Fibroblast of upper back skin (primary cell): ENCODE measurements around the gene USP48.
"Not testable (repeated sequence)": the region's sequence is repeated elsewhere in the genome, so short reads cannot be mapped to it uniquely, and the experiment has no call there.

Source experiments
- DNase-seq: peaks from one replicate; pipeline ENCODE4 v3.0.0-alpha.2; 2013

The USP48 gene, protein sequence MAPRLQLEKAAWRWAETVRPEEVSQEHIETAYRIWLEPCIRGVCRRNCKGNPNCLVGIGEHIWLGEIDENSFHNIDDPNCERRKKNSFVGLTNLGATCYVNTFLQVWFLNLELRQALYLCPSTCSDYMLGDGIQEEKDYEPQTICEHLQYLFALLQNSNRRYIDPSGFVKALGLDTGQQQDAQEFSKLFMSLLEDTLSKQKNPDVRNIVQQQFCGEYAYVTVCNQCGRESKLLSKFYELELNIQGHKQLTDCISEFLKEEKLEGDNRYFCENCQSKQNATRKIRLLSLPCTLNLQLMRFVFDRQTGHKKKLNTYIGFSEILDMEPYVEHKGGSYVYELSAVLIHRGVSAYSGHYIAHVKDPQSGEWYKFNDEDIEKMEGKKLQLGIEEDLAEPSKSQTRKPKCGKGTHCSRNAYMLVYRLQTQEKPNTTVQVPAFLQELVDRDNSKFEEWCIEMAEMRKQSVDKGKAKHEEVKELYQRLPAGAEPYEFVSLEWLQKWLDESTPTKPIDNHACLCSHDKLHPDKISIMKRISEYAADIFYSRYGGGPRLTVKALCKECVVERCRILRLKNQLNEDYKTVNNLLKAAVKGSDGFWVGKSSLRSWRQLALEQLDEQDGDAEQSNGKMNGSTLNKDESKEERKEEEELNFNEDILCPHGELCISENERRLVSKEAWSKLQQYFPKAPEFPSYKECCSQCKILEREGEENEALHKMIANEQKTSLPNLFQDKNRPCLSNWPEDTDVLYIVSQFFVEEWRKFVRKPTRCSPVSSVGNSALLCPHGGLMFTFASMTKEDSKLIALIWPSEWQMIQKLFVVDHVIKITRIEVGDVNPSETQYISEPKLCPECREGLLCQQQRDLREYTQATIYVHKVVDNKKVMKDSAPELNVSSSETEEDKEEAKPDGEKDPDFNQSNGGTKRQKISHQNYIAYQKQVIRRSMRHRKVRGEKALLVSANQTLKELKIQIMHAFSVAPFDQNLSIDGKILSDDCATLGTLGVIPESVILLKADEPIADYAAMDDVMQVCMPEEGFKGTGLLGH

DNA sequence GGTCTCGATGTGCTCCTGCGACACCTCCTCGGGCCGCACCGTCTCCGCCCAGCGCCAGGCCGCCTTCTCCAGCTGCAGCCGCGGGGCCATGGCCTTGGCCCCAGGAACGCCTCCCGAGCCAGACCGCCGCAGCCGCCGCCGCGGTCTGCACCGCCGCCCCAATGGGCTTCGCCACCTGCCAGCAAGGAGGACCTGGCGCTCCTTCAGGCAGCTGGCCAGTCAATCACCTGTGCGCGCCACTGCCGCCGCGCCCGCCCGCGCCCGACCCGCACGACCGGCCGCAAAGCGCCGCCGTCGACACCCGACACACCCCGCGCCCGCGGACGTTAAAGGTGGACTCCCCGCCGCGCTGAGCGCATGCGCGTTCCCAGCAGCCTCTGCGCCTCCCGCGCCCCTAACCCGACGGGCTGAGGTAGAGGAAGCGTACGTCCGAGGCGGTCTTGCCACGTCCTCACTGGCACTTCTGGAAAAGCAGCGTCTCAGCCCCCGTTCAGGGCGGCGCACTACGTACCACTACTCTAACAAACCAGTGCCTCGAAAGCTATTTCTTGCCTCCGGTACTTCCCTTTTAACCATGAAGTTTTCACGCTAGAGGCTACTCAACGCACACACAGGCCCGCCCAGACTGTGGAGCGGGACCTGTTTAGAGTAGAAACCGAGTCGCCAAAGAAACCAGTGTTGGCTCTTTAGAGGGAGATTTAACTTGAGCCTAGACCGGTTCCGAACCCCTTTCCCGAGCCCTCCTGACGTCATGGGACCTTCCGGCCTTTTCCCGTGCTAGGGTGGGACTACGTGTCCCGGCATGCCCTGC lies at the start of gene USP48:
USP48 (minus strand) TSS at position 282 of the 811 bp plus-strand sequence; CDS start at position 90, 192 bp downstream.
- DNase-seq: peak; percentile 97

DNA sequence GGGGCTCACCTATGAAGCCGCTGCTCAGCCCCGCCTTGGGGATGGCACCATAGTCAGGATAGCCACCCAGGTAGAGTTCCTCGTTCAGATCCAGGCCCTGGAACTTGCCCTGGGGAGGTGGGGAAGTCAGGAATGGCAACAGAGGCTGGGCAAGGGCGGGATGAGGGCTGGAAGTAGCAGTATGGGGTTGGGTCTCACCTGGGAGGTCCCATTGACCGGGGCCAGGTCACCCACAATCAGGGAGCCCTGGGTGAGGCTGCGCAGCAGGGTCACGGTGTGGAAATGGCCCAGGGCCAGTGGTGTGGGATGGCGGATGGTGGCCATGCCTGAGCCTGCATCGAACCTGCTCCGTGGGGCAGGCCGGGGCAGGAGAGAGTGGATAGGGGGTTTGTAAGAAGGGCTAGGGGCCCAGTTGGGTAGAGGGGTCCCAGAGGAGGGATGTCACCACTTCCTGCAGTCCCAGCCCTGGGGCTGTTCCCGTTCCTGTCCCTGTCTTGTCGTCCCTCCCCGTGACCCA lies 48.6 kb upstream of the USP48 start:
- DNase-seq: no peak

DNA sequence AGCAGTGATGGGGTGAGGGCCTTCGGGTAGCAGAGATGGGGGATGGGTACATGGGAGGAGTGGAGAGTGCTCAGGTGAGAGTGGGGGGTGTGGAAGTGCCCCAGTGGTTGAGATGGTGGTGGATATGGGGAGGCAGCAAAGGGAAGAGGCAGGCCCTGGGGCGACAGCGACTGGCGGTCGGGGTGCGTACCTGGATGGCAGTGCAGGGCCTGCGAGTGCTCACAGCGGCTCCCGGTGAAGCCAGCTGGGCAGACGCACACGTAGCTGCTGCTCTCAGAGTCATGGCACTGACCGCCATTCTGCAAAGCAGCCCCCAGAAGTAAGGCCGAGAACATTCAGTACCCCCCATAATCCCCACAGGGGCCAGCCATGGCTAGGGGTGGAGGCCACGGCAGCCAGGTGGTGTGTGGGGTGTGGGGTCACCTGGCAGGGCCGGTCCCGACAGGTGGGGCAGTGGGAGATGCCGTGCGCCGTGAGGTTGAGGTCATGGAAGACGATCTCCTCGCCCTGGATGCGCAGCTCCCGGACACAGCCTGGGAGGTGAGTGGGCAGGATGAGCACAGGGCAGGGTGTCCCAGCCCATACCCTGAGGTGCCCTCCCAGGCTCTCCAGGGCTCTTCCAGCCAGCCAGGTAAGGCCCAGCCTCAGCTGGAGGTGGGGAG lies 48.0 kb upstream of the USP48 start:
- no peak for DNase-seq

DNA sequence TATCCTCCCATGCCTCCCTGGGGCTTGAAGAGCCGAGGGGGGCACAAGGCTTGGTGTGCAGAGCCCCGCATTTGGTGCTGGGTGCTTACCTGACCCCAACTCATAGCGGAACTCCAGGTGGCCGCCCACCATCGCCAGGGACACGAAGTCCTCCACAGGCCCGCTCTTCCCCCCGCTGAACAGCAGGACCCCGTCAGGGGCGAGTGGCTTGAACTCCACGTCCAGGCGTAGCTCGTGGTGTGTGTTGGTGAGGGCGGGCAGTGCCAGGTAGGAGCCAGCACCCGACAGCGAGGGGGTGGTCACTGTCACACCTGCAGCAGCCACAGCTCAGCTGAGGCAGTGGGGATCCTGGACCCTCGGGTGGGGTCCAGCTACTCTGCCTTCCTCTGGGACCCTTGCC lies 46.3 kb upstream of the USP48 start:
- no peak for DNase-seq

DNA sequence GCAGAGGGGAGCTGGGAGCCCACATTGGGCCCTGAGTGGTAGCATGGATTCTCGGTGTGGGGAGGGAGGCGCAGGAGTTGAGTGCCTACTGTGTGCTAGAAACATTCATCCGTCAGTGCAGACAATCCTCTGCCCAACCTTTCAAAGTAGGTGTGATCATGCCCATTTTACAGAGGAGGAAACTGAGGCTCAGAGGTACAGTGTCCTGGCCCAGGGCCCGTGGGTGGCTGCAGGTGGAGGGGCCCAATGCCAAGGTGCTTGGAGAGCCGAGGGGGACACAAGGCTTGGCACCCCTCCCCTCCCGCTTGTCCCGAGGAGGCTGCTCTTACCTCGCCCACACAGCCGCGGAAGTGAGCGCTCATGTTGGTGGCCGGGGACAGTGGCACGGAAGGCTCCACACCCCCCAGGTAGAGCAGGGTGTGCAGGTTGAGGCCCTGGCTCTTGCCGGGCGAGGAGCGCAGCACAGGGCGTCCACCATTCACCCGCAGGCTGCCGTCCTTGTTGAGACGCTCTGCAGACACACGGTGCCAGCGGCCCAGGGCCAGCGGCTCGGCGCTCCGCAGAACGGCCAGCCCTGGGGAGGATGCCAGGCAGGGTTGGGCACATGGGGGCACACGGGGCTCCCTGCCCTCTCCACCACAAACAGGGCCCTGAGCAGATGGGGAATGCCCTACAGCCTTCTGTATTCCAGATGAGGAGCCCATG lies 45.7 kb upstream of the USP48 start:
- DNase-seq: no peak

DNA sequence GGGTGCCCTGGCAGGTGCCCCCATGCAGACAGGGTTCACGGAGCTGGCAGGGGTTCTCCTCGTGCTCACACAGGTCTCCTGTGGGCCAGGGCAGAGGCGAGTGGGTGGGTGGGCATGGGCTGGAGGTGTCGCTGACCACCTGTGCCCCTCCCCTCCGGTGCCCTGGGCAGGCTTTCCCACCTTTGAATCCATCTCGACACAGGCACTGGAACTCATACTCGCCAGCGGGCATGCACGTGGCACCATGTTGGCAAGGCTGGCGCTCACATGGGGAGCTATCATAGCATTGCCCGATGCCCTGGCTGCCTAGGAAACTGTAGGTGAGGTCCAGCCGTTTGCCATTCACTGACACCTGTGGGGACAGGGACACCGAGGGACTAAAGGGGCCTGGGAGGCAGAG lies 45.1 kb upstream of the USP48 start:
- no peak for DNase-seq

DNA sequence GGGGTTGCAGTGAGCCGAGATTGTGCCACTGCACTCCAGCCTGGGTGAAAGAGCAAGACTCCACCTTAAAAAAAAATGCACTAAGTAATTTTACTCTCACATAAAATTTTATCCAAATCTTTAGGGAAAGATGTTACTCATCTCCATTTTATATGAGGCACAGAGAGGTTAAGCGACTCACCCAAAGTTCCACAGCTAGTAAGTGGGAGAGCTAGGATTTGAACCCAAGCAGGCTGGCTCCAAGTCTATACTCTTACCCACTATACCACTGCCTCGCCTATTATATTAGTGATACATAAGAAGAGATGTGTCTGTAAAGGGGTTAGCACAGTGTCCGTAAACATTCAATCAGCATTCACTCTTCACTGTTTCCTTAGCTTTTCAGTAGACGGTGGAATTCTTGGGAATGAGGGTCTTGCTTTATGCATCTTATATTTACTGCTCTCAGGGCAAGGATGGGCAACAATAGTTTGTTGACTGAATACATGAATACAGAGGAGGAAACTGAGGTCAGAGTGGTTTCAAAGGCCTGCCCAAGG lies 44.3 kb upstream of the USP48 start:
- no peak for DNase-seq

DNA sequence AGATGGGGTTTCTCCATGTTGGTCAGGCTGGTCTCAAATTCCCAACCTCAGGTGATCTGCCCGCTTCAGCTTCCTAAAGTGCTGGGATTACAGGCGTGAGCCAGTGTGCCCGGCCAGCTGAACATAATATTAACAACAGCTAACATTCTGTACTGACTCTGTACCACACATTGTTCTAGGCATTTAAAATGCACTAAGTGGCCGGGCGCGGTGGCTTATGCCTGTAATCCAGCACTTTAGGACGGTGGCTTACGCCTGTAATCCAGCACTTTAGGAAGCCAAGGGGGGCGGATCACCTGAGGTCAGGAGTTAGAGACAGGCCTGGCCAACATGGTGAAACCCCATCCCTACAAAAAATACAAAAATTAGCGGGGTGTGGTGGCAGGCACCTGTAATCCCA lies 43.7 kb upstream of the USP48 start:
- DNase-seq: not testable (repeated sequence)

DNA sequence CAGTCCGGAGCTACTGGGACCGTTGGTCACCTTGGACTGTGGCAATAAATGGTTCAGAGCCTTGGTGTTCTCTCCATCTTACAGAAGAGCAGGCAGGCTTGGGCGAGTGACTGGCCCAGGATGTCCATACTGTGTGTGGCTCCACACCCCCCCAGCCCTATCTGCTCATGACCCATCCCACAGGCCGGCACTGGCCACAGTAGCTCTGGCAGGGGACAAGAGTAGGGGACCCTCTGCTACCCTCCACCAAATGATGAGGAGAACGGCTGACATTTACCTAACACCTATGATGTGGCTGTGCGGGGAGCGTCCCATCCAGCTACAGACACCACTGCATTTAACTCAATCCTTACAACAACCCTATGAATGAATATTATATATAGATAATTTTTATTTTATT lies 42.4 kb upstream of the USP48 start:
- DNase-seq: no peak

DNA sequence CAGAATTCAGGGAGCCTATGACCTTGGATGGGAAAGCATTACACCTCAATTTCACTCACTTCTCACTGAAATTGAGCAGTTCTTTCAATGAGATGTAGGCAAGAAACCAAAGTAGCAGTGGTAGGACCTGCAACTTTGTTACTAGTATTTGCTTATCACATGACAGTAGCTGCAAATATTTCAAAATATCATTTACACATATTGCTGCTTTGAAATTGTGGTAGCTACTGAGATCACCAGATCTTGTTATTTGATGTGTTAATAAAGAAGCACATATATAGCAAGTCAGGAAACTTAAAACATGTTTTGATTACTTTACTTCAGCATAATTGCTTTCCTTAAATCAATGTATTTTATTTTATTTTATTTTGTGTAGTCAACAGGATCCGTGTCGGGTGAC lies 42.0 kb upstream of the USP48 start:
- no peak for DNase-seq

DNA sequence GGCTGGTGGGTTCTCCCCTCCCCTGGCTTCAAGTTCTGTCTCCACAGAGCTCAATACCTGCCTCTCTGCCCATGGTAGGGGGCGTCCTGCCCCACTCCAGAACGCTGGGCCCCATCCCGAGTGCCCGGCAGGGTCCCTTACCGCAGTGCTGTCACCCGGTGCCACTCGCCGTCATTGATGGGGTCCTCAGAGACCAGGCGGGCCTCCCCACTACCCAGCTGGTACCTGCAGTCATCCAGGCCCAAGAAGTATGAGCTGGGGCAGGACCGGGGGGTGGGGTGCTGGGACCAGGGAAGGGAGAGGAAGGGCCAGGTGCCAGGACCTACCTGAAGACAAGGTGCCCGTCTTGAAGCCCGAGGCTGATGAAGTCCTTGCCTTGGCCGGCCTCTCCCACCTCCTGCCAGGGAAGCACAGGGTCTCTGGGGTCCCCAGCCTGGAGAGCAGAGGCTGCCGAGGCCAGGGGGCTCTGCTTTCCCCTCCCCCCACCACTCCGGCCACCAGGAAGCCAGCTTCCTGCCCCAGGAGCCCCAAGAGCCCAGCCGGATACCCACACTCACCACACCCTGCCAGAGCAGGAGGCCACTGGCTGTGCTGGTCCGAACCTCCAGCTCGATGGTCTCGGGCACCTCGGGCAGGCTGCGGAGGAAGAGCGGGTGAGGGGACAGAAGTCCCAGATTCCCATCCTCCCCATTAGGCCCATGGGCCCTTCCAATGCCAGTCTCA lies 41.2 kb upstream of the USP48 start:
- no peak for DNase-seq

DNA sequence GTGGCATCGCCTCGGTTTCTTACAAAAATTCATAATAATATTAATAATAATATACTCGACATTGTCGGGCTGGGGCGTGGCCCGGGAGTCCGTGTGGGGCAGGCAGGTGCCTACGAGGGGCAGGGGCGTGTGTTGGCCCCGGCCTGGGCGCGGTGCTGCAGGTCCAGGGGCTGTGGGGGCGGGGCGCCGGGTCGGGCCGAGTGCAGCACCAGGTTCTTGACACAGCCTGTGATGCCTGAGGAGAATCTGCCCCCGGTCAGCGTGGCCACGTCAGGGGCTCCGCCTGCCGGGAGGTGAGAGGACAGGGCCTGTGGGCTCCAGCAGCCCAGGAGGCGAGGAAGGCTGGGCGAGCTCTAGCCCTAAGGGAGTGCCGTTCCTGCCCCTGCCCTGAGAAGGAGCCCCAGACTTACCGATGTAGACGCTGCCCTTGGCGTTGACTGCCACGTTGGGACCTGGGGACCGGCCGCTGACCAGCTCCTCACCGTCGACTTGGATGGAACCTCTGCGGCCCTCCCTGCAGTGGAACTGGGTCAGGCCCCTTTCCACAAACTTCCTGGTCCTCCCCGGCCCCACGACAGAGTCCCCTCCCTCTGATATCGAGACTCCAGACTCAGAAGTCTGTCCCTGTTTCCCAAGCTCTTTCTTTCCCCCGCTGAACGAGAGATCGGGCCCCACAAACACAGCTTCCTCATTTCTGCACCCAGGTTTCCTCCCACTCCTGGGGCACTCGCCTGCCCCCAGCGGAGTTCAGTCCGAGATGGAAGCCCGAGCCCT lies 40.4 kb upstream of the USP48 start:
- no peak for DNase-seq

DNA sequence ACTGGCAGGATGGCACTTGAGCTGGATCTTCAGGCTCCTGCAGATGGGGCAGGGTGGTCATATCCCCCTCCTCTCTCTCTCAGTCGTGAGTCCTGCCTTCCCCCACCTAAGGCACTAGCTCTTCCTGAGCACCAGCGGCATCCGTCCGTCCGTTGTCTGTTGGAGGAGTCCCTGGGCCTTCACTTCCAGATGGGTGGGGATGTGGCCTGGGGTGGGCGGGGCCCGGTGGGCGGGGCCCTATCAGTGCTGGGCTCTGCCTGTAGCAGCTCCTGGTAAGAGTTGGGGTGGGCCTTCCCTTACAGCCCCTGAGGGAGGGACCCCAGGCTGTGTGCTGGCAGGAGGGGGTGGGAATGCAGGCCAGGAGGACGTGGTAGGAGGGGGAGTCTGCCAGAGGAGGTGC lies 39.4 kb upstream of the USP48 start:
- no peak for DNase-seq

DNA sequence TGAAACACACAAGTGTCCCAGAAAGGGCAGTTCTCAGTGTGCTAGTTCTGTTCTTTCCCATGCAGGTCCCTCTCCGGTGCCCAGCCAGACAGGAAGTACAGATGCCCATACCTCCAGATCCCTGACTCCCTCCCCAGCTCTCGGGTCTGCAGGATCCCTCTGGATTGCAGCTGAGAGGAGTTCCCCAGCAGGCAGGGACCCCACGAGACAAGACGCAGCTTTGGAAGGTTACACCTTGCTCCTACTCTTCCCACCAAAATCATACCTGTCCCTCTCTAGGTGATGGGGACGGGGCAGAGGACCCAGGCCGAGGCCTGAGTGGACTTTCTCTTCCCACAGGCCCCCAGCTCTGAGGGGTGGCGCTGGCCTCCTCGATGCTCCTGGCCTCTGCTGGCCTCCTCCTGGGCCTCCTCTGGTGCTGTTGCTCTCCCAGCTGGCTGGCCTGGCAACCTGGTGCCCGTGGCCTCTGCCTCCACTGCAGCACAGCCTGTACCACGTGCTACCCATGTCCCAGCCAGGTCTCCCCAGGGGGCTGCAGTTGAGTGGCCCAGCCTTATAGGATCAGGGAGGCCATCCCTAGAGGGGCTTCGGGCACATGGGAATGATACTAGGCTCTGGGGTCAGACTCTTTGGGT lies 38.6 kb upstream of the USP48 start:
- no peak for DNase-seq

DNA sequence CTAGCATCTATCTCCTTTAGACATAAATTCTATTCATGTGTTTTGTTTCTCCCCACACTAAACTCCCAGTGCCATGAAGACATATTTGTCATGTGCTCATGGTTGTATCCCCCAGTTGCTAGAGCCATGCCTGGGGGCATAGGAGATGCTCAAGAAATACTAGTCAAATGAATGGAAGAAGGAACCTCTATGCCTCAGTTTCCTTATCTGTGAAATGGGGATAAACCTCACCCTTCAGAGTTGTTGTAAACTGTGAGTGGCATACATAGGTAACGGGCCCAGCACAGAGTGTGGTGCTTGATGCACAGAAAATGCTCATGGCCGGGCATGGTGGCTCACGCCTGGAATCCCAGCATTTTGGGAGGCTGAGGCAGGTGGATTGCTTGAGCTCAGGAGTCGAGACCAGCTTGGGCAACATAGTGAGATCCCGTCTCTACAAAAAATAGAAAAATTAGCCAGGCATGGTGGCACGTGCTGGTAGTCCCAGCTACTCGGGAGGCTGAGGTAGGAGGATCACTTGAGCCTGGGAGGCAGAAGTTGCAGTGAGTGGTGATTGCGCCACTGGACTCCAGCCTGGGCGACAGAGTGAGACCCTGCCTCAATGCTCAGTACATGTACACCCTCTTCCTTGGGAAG lies 37.8 kb upstream of the USP48 start:
- DNase-seq: no peak

DNA sequence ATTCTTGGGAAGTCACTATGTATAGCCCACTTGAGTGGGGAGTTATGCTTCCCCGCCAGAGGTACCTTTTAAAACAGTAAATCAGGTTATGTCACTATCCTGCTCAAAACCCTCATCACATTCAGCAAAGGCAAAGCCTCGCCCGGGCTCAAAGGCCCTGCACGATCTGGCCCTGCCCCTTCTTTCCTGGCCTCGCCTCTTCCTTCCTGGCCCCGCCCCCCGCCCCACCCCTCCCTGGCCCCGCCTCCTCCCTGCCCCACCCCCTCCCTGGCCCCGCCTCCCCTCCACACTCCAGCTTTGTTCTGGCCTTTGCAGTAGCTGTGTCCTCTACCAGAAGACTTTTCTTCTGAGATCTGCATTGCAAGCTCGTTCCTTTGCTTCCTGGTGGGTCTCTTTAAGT lies 35.7 kb upstream of the USP48 start:
- peak; percentile 10 for DNase-seq

DNA sequence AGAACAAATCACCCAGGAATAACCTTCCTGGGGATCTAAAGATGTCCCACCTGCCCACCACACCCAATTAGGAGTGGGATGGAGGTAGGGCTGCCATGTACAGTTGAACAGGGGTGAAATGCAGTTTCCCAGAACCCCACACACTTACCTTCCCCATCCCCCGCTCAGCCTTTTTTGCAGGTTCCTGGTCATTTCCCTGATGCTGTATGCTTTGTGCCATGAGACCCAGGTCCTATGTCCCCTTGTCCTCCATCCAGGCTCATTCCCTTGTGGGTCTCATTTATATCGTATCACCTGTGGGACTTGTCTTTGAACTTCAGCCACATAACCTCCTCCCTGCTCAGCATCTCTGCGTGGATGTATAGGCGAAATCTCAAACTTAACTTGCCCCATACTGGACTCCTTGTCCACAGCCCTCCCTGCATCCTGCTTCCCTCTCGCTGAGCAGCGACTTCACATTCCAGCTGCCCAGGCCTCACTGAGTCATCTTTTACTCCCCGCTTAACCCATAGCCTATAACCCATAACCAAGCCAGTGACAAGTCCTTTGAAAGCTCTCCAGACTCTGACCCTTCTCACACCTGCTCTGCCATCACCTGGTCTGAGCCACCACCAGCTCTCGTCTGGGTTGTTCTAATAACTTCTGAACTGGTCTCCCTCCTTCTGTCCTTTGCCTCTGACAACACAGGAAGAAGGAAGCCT lies 33.8 kb upstream of the USP48 start:
- DNase-seq: peak; percentile 60
